ENCODE results near the gene EBNA1BP2.
"Not testable (repeated sequence)": the region's sequence is repeated elsewhere in the genome, so short reads cannot be mapped to it uniquely, and the experiment has no call there.

EBNA1BP2 gene, protein sequence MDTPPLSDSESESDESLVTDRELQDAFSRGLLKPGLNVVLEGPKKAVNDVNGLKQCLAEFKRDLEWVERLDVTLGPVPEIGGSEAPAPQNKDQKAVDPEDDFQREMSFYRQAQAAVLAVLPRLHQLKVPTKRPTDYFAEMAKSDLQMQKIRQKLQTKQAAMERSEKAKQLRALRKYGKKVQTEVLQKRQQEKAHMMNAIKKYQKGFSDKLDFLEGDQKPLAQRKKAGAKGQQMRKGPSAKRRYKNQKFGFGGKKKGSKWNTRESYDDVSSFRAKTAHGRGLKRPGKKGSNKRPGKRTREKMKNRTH

DNA sequence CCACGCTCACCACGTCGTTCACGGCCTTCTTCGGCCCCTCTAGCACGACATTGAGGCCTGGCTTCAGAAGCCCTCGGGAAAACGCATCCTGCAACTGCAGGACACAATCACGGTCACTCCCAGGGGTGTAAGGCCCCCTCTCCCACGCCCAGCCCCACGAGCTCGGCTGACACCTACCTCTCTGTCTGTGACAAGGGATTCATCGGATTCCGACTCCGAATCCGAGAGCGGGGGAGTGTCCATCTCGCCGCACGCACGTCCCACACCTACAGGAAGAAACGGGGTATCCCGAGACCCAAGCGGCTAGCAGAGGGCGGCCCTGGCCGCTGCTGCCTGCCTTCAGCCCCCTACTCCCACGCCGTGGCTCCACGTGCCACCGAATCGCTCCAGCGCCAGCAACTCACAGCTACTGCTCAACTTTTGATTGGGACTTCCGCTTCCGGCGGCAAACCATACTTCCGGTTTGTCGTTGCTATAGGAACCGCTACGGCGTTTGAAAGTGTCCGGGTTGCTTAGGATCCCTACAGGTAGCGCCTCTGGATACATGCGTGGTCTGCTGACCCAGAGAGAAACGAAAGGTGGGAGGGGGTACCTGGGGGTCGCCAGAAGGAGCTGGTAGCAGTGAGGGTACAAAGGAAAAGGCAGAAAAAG, at the start of gene EBNA1BP2, which contains the start of gene CFAP57:
EBNA1BP2 (minus strand) TSS at position 415 of the 651 bp plus-strand sequence; CDS start at position 243, 172 bp downstream.
CFAP57 (plus strand) TSS at position 455 of the 651 bp plus-strand sequence. CDS start 424 bp downstream, outside the sequence.
- TF ChIP-seq, protein P1, sequence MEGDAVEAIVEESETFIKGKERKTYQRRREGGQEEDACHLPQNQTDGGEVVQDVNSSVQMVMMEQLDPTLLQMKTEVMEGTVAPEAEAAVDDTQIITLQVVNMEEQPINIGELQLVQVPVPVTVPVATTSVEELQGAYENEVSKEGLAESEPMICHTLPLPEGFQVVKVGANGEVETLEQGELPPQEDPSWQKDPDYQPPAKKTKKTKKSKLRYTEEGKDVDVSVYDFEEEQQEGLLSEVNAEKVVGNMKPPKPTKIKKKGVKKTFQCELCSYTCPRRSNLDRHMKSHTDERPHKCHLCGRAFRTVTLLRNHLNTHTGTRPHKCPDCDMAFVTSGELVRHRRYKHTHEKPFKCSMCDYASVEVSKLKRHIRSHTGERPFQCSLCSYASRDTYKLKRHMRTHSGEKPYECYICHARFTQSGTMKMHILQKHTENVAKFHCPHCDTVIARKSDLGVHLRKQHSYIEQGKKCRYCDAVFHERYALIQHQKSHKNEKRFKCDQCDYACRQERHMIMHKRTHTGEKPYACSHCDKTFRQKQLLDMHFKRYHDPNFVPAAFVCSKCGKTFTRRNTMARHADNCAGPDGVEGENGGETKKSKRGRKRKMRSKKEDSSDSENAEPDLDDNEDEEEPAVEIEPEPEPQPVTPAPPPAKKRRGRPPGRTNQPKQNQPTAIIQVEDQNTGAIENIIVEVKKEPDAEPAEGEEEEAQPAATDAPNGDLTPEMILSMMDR (conservative IDR thresholded peaks at IDR 0.05; ENCODE audit: control insufficient read depth, insufficient read depth, low read depth, low read length) = no peak
- peak; percentile 92 for DNase-seq (ENCODE audit: low read depth)
- peak within 1 kb of the TSS; percentile 100 for H3K4me3 ChIP-seq (ENCODE audit: control insufficient read depth, low read depth, low read length)

DNA sequence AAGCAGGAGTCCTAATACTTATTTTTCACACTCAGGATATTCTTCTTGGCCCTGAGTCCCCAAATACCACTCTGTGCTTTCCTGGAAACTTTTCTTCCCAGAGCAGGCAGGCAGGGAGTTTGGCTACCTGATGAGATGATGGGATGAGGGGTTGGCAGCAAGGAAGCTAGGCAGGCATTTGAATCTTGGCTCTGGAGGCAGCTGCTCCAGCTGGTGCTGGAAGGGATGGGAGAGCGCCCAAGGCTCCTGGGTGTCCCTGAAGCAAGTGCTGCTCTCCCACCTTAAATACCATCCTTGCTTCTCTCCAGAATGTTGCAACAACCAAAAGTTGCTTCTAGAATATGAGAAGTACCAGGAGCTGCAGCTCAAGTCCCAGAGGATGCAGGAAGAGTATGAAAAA, 49.7 kb upstream of the EBNA1BP2 start:
- TF ChIP-seq, protein P1 (conservative IDR thresholded peaks at IDR 0.05; ENCODE audit: control insufficient read depth, insufficient read depth, low read depth, low read length) = no peak
- no peak for DNase-seq (ENCODE audit: low read depth)
- no peak overlapping the region for H3K4me3 ChIP-seq (ENCODE audit: control insufficient read depth, low read depth, low read length)

DNA sequence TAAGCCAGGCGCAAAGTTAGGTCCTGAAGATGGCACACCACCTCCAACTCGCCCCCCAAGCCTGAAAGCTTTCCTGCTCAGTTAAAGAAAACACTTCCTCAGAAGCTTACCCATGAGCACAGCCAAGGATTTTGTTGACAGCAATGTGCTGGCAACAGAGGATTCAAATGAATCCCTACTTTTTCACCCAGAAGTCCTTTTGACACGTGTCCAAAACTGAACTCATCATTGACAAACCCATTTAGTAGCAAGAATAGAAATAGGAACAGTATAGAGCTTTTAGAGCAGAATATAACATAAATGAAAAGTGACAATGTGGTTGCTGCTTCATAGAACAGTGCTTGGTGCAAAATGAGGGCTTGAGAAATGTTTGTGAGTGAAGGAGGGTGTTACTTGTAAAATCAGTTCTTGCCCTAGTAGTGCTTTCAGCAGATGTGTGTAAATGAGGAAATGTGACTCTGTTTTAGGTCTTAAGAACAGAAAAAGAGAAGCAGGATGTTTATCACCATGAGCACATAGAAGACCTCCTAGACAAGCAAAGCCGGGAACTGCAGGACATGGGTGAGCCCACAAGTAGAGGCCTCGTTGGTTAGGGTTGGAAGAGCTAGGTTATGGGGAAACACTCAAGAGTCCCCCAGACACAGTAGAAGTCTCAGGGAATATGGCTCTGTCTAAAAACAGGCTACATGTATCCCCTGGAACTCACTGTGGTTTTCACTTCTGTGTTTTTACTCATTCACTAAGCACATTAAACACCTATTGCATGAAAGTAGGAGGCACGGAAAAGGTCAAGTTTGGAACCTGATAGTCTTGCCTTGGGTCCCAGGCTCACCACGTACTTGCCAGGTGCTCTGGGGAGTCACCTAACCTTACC, 49.1 kb upstream of the EBNA1BP2 start:
- DNase-seq (ENCODE audit: low read depth) = no peak
- no peak overlapping the region for H3K4me3 ChIP-seq (ENCODE audit: control insufficient read depth, low read depth, low read length)
- TF ChIP-seq, protein P1 (conservative IDR thresholded peaks at IDR 0.05; ENCODE audit: control insufficient read depth, insufficient read depth, low read depth, low read length) = no peak

DNA sequence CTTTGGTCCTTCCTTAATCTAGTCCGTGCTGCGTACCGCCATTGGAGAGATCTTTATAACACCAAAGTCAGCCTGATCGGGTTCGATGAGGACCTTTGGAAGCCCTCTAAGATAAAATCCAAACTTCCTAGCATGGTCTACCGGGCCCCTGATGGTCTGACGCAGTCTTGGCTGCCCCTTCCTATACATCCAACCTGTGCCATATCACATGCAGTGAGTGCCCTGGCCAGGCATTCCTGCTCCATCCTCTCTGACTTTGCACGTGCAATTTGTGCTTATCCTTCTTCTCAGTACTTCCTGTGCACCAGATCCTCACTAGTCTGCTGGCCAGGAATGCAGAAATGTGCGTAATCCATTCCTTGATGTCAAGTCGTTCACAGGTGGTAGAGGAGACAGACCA, 45.7 kb upstream of the EBNA1BP2 start:
- TF ChIP-seq, protein P1 (conservative IDR thresholded peaks at IDR 0.05; ENCODE audit: control insufficient read depth, insufficient read depth, low read depth, low read length) = no peak
- no peak for DNase-seq (ENCODE audit: low read depth)
- no peak overlapping the region for H3K4me3 ChIP-seq (ENCODE audit: control insufficient read depth, low read depth, low read length)

DNA sequence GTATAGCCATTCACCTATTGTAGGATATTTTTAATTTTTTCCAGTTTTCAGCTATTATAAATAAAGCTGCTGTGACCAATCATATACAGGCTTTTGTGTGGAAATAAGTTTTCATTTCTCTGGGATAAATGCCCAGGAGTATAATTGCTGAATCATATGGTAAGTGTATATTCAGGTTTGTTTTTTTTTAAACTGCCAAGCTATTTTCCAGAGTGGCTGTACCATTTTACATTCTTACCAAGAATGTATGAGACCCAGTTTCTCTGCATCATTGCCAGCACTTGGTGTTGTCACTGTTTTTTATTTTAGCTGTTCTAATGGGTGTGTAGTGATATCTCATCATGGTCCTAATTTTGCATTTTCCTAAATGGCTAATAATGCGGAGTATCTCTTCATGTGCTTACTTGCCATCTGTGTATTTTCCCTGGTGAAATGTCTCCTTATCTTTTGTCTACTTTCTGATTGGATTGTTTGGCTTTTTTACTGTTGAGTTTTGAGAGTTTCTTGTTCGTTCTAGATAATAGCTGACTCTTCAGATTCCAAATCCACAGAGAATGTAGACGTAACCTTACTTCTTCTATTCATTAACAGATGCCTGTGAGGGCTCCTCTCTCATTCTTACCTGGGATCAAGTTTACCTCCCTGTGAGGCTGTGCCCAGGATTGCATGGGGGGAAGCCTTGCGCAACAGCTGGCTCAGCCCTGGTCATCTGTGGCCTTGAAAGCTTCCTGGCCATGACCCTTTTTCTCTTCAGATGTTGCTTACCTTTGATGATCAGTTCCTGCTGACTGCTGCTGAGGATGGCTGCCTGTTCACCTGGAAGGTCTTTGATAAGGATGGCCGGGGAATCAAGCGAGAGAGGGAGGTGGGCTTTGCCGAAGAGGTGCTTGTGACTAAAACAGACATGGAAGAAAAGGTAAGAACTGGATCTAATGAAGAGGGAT, 42.7 kb upstream of the EBNA1BP2 start:
- H3K4me3 ChIP-seq (ENCODE audit: control insufficient read depth, low read depth, low read length) = no peak overlapping the region
- peak; percentile 23 for DNase-seq (ENCODE audit: low read depth)
- TF ChIP-seq, protein P1 (conservative IDR thresholded peaks at IDR 0.05; ENCODE audit: control insufficient read depth, insufficient read depth, low read depth, low read length) = no peak

DNA sequence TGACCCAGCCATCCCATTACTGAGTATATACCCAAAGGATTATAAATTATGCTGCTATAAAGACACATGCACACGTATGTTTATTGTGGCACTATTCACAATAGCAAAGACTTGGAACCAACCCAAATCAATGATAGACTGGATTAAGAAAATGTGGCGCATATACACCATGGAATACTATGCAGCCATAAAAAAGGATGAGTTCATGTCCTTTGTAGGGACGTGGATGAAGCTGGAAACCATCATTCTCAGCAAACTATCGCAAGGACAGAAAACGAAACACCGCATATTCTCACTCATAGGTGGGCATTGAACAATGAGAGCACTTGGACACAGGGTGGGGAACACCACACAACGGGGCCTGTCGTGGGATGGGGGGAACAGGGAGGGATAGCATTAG, 36.2 kb upstream of the EBNA1BP2 start:
- DNase-seq (ENCODE audit: low read depth); H3K4me3 ChIP-seq (ENCODE audit: control insufficient read depth, low read depth, low read length): not testable (repeated sequence)
